OCI-LY1 (cell line): ENCODE results near the gene NPAS2.

Experiments used
- EZH2 ChIP-seq: fragments of 200-600 bp; sonication (generic), shearing (Covaris generic); IDR thresholded peaks from 2 replicates; pipeline ENCODE4 v1.8.0; 2017; ENCODE audit warnings: borderline replicate concordance, mixed run types, mild to moderate bottlenecking, antibody characterized with exemption, low read length, moderate library complexity, mixed read lengths
- TF ChIP-seq, protein P1 (sequence below): fragments of 200-600 bp; sonication (generic), shearing (Covaris generic); IDR thresholded peaks from 2 replicates; pipeline ENCODE4 v1.5.1; 2017; ENCODE audit warnings: mild to moderate bottlenecking, antibody characterized with exemption, low read length, moderate library complexity, mixed read lengths

DNA sequence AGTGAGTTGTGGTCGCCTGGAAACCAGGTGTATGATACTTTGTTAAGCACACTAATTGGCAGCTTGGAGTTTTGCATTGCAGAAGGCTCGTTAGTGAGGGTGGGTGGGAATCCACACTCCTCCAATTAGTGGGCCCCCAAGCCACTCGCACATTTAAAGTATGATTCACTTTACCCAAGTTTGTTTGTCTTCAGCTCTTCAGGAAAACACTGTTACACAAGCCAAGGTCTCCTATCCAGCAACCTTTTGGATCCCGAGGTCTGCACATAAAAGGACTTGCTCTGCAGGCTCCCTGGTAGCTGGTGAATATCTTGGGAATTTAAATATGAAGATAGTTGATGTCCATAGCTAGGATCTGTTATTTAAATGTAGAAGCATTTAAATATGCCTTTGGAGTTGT is 66.1 kb downstream of the NPAS2 start:
- TF ChIP-seq, protein P1, sequence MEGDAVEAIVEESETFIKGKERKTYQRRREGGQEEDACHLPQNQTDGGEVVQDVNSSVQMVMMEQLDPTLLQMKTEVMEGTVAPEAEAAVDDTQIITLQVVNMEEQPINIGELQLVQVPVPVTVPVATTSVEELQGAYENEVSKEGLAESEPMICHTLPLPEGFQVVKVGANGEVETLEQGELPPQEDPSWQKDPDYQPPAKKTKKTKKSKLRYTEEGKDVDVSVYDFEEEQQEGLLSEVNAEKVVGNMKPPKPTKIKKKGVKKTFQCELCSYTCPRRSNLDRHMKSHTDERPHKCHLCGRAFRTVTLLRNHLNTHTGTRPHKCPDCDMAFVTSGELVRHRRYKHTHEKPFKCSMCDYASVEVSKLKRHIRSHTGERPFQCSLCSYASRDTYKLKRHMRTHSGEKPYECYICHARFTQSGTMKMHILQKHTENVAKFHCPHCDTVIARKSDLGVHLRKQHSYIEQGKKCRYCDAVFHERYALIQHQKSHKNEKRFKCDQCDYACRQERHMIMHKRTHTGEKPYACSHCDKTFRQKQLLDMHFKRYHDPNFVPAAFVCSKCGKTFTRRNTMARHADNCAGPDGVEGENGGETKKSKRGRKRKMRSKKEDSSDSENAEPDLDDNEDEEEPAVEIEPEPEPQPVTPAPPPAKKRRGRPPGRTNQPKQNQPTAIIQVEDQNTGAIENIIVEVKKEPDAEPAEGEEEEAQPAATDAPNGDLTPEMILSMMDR, result no peak
- no peak for TF ChIP-seq EZH2
